ENCODE data around the gene PHOSPHO2. TPM values are rescaled to one million over a fixed set of nuclear protein-coding genes. Genes with fewer than 3 reads are reported as not detected.

PHOSPHO2 gene
- total and polyA plus RNA-seq, 10 of the 15 experiments (the other 5 are each of a cell fraction or from before 2014, with no cell fraction given): 2.7 to 7.6 (median 4.2) TPM

- Histone ChIP-seq H3K27ac (ENCODE audit: control insufficient read depth, insufficient read depth) (no peak overlapping the region), H3K4me3 (no peak overlapping the region), H3K79me2 (ENCODE audit: control insufficient read depth, insufficient read depth, low read length) (no peaks in the 10 kb centered on the region), H3K4me2 (ENCODE audit: control insufficient read depth, insufficient read depth) (no peak overlapping the region), H3K4me1 (ENCODE audit: control insufficient read depth, insufficient read depth, low read length) (no peaks in the 10 kb centered on the region), H3K27me3 (replicated peaks in 1 of 2; ENCODE audit: control insufficient read depth in 2 of 2, insufficient read depth in 2 of 2, low read length in 1 of 2) (no peaks in the 10 kb centered on the region), H3K9ac (ENCODE audit: control insufficient read depth, insufficient read depth, low read length) (no peak overlapping the region), H3K36me3 (ENCODE audit: control insufficient read depth in 2 of 2, insufficient read depth in 2 of 2, low read length in 1 of 2) (no peaks in the 10 kb centered on the region), H2AFZ (ENCODE audit: control insufficient read depth, low read depth, low read length) (no peak overlapping the region), H3K9me3 (replicated peaks; ENCODE audit: control insufficient read depth, insufficient read depth, low read length) (no peaks in the 10 kb centered on the region), H4K20me1 (ENCODE audit: control insufficient read depth, insufficient read depth) (no peaks in the 10 kb centered on the region)
- intact Hi-C loops (cut with micrococcal nuclease; ENCODE audit: unreplicated experiment): no loop called here
- no peak for FAIRE-seq
- POLR2A ChIA-PET: no interaction called here
- RAD21 ChIA-PET (ENCODE audit: unreplicated experiment): no interaction called here
- DNase-seq (ENCODE audit: low read depth, low spot score): no peak
- SMC1A ChIA-PET (ENCODE audit: uncharacterized antibody, unreplicated experiment): no interaction called here
- TF ChIP-seq YY1 (IDR thresholded peaks at IDR 0.05; ENCODE audit: low read depth, low read length) (no peak), ZNF687 (IDR thresholded peaks at IDR 0.05) (no peak), HDGF (IDR thresholded peaks at IDR 0.05) (no peak), NR2F1 (conservative IDR thresholded peaks at IDR 0.05) (no peak), CHD1 (IDR thresholded peaks at IDR 0.05; ENCODE audit: low read depth, low read length) (no peak), RAD21 (IDR thresholded peaks at IDR 0.05; ENCODE audit: insufficient read depth, low read depth, low read length) (no peak), PML (IDR thresholded peaks at IDR 0.05; ENCODE audit: low read length) (no peak), BRCA1 (IDR thresholded peaks at IDR 0.05; ENCODE audit: low read depth, low read length) (no peak), MTA3 (IDR thresholded peaks at IDR 0.05; ENCODE audit: borderline replicate concordance, low read length) (no peak), MEF2A (IDR thresholded peaks at IDR 0.05; ENCODE audit: insufficient read depth, low read depth, low read length) (no peak), MEF2B (IDR thresholded peaks at IDR 0.05; ENCODE audit: partially characterized antibody, poor library complexity, severe bottlenecking) (no peak)
- in situ Hi-C loops (cut with MboI): no loop called here
- no TSS peak for BruUV-seq (replicated peaks)
- CTCF ChIA-PET: interaction anchor here (0.6 kb wide), 1 partner anchor 1207 kb away, joined by 3 read pairs; no protein-coding TSS in a partner anchor
- no peak for ATAC-seq
- 90% methylated on average over 2 of the region's 2 CpGs for WGBS (ENCODE audit: insufficient coverage, insufficient replicate concordance, low lambda C conversion rate, missing lambda C conversion rate)
Measured at GRCh38 chr2:169647496-169647895, 46.8 kb upstream of the PHOSPHO2 start.
